Muscle of leg (tissue), 16 donors: Measurements from ENCODE around the gene CCR8. TPM values are rescaled to one million over a fixed set of nuclear protein-coding genes. Genes with fewer than 3 reads are reported as not detected.

Experiments
- DNase-seq: peaks from one replicate; pipeline ENCODE4 v3.0.0; 2013
- H3K27ac ChIP-seq: one replicate; pipeline ENCODE4 v1.5.1; 2013; ENCODE audit warnings: mild to moderate bottlenecking, low read length, control low read depth
- H3K27me3 ChIP-seq: one replicate; pipeline ENCODE4 v1.6.1; 2013; ENCODE audit warnings: low read length; ENCODE audit not compliant: control insufficient read depth, insufficient read depth
- H3K36me3 ChIP-seq: one replicate; pipeline ENCODE4 v1.6.1; 2013; ENCODE audit warnings: low read length; ENCODE audit not compliant: control insufficient read depth, insufficient read depth
- H3K4me1 ChIP-seq: one replicate; pipeline ENCODE4 v1.6.1; 2013; ENCODE audit warnings: low read length; ENCODE audit not compliant: control insufficient read depth, insufficient read depth
- H3K4me3 ChIP-seq: one replicate; pipeline ENCODE4 v1.5.1; 2013; ENCODE audit warnings: low read length, control low read depth
- H3K9me3 ChIP-seq: replicated peaks from 2 replicates; pipeline ENCODE4 v1.6.1; 2013; ENCODE audit warnings: low read depth, low read length; ENCODE audit not compliant: control insufficient read depth
- WGBS: methylation state at CpG from one replicate; pipeline ENCODE4 v1.1.5; 2013; ENCODE audit warnings: missing lambda C conversion rate; ENCODE audit not compliant: insufficient coverage; 5-methylcytosine and 5-hydroxymethylcytosine counted together
- long read RNA-seq, 11 donors: transcript quantifications; one replicate each; lab custom pipeline, GENCODE V29; 2026
- polyA plus RNA-seq, 8 donors: library from polyadenylated mRNA; unstranded; fragments of 120-200 nt; gene quantifications; one replicate each; pipeline versions ENCODE4 v1.2.1 to v1.2.3, GENCODE V29; 2013; ENCODE audit warnings: inconsistent platforms in 1 of 8, low replicate concordance in 1 of 8; ENCODE audit not compliant: insufficient read length in 8 of 8, insufficient read depth in 1 of 8
- total RNA-seq: library from RNA; stranded (reverse); fragments of 120-200 nt; gene quantifications from one replicate; pipeline ENCODE4 v1.2.4, GENCODE V29; 2013

CCR8 gene, protein sequence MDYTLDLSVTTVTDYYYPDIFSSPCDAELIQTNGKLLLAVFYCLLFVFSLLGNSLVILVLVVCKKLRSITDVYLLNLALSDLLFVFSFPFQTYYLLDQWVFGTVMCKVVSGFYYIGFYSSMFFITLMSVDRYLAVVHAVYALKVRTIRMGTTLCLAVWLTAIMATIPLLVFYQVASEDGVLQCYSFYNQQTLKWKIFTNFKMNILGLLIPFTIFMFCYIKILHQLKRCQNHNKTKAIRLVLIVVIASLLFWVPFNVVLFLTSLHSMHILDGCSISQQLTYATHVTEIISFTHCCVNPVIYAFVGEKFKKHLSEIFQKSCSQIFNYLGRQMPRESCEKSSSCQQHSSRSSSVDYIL
- not detected for total RNA-seq
- under 1 TPM in 1 of 8 donors, not detected in 7; 0.10 TPM for polyA plus RNA-seq
- long read RNA-seq, donor 1 = 0 reads
- long read RNA-seq, donor 2 = 0 reads
- long read RNA-seq, donor 3 = 0 reads
- long read RNA-seq, donor 4 = 0 reads
- long read RNA-seq, donor 5 = 0 reads
- long read RNA-seq, donor 6 = 0 reads
- long read RNA-seq, donor 7 = 0 reads
- long read RNA-seq, donor 8 = 0 reads
- long read RNA-seq, donor 9 = 0 reads
- long read RNA-seq, donor 10 = 0 reads
- long read RNA-seq, donor 11 = 0 reads

DNA sequence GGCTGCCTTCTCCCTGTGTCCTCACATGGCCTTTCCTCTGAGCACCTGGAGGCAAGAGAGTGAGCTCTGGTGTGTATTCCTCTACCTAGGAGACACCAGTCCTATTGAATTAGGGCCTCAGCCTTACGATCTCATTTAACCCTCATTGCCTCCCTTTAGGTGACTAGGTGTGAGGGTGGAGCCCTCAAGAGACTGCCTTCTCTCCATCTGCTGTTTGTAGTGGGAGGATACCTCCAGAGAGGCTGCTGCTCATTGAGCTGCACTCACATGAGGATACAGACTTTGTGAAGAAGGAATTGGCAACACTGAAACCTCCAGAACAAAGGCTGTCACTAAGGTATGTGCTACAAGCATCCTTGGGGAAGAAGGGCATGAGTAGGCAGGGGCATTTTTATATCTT lies at the start of gene CCR8:
TSS of gene CCR8 (plus strand) at position 217 of the 400 bp plus-strand sequence. CDS start 2,623 bp downstream, outside the sequence.
- Histone ChIP-seq H3K36me3 (no peaks in the 10 kb centered on the region), H3K27me3 (no peaks in the 10 kb centered on the region), H3K4me3 (no peak within 1 kb of the TSS), H3K4me1 (no peaks in the 10 kb centered on the region), H3K9me3 (no peaks in the 10 kb centered on the region), H3K27ac (no peak within 1 kb of the TSS)
- WGBS = no CpG with 5 or more reads among the region's 1 CpG
- DNase-seq = no peak

GRCh38 chr3:39279745-39280517 lies 49.6 kb upstream of the CCR8 start, which contains the start of gene CX3CR1:
TSS of gene CX3CR1 (minus strand) at chr3:39280036. CDS start at chr3:39266509, 13,527 bp downstream.
- DNase-seq = peak; percentile 36

DNA sequence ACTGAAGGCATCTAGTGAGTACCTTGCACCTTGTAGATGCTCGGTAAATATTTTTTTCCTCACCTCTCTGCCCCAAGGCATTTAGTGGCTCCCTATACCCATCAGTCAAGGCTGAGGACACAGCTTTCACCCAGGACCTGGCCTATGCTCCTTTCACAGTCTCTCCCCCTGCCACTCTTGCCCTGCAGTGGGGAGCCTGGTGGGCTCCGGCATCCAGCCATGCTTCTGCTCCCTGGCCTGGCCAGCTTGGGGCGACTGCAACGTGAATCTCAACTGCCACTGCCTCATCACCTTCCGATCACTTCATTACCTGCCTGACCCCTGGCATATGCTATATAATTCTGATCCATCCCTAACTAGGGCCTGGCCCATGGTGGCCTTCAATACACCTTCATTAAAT lies 48.9 kb upstream of the CCR8 start:
- peaks cover 16% of the 10 kb centered on the region for H3K4me1 ChIP-seq

More at GRCh38 chr3:39279745-39280517, 49.6 kb upstream of the CCR8 start, which contains the start of gene CX3CR1:
- H3K4me3 ChIP-seq = peak within 1 kb of the TSS; percentile 11
- 40% methylated on average over 4 of the region's 5 CpGs for WGBS
- H3K4me1 ChIP-seq = peaks cover 16% of the 10 kb centered on the region
- H3K27ac ChIP-seq = no peak within 1 kb of the TSS
- H3K27me3 ChIP-seq = no peaks in the 10 kb centered on the region
- no peaks in the 10 kb centered on the region for H3K9me3 ChIP-seq
- H3K36me3 ChIP-seq = no peaks in the 10 kb centered on the region

DNA sequence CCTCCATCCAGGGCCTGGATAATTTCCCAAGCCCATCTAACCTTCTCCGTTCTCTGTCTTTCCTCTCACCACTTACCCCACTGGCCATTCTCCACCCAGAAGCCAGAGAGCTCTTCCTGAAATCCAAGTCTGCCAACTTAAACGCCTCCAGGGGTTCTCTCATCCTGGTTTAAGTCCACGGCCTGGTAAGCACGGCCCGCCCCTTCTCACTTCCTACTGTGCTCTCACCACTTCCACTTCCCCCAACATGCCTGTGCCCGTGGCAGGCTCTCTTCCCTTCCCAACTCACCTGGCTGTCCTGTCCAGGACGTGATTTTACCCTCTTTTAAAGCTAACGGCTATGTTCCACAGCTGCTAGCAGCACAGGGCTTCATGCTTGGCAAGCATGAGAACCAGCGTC lies 48.0 kb upstream of the CCR8 start:
- no peak for DNase-seq
- Histone ChIP-seq H3K27me3 (no peaks in the 10 kb centered on the region), H3K36me3 (no peaks in the 10 kb centered on the region), H3K9me3 (no peaks in the 10 kb centered on the region), H3K4me3 (no peak overlapping the region), H3K27ac (no peak overlapping the region), H3K4me1 (peaks cover 16% of the 10 kb centered on the region)
- WGBS = 67% methylated on average over 9 of the region's 9 CpGs

More for the DNA sequence above, 48.9 kb upstream of the CCR8 start:
- no peaks in the 10 kb centered on the region for H3K27me3 ChIP-seq
- no peak for DNase-seq
- H3K36me3 ChIP-seq = no peaks in the 10 kb centered on the region
- 81% methylated on average over 4 of the region's 5 CpGs for WGBS
- H3K4me3 ChIP-seq = no peak overlapping the region
- H3K9me3 ChIP-seq = no peaks in the 10 kb centered on the region
- no peak overlapping the region for H3K27ac ChIP-seq

- Histone ChIP-seq H3K36me3 (no peaks in the 10 kb centered on the region), H3K4me1 (peaks cover 16% of the 10 kb centered on the region), H3K4me3 (no peak overlapping the region), H3K27ac (no peak overlapping the region), H3K27me3 (no peaks in the 10 kb centered on the region), H3K9me3 (no peaks in the 10 kb centered on the region)
- 45% methylated on average over 5 of the region's 6 CpGs for WGBS
- DNase-seq = peak; percentile 33
Observed at GRCh38 chr3:39282057-39282456, 47.5 kb upstream of the CCR8 start.

DNA sequence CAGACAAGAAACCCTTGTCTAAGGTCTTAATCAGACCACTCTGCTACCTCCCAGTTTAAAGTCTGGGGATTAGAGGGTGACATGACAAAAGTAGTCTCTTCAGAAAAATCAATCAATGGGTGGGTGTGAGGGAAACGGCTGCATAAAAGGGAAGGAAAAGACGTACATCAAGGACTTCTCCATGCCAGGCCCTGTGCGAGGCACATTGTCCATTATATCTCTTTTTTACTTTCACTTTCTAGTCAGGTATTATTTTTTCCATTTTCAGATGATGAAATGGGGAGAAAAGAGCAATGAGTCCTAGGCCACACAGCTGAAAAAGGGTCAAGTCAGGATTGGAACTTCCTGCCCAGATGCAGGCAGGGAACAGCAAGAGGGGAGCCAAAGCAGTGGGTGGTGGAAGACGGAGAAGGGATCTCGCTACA lies 45.0 kb upstream of the CCR8 start:
- WGBS = 53% methylated on average over 2 of the region's 5 CpGs
- H3K27me3 ChIP-seq = no peaks in the 10 kb centered on the region
- H3K36me3 ChIP-seq = no peaks in the 10 kb centered on the region
- H3K4me1 ChIP-seq = peaks cover 18% of the 10 kb centered on the region
- peak; percentile 41 for DNase-seq
- H3K27ac ChIP-seq = no peak overlapping the region
- no peak overlapping the region for H3K4me3 ChIP-seq
- H3K9me3 ChIP-seq = no peaks in the 10 kb centered on the region

DNA sequence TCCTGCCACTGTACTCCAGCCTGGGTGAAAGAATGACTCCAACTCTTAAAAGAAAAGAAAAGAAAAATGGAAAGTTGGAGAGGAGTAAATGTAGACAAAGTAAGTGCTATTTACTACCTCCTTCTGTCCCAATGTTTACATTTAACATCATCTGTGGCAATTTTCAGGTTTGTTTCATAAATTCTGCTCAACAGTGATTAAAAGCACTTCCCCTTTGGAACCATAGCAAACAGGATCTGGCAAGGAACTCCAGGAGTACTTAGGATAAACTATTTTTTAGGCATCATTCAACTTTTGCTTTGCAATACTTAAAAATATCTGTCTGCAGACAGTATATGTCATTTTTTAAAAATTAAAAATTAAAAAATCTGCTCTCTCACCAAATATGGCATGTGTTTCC lies 44.2 kb upstream of the CCR8 start:
- Histone ChIP-seq H3K4me1 (peaks cover 11% of the 10 kb centered on the region), H3K27ac (no peak overlapping the region), H3K9me3 (no peaks in the 10 kb centered on the region), H3K36me3 (no peaks in the 10 kb centered on the region), H3K4me3 (no peak overlapping the region), H3K27me3 (no peaks in the 10 kb centered on the region)
- DNase-seq = no peak

GRCh38 chr3:39286771-39287170 lies 42.7 kb upstream of the CCR8 start:
- H3K36me3 ChIP-seq = no peaks in the 10 kb centered on the region
- H3K27ac ChIP-seq = no peak overlapping the region
- WGBS = no CpG with 5 or more reads among the region's 3 CpGs
- no peak for DNase-seq
- H3K4me3 ChIP-seq = no peak overlapping the region
- H3K4me1 ChIP-seq = peaks cover 6% of the 10 kb centered on the region
- no peaks in the 10 kb centered on the region for H3K9me3 ChIP-seq
- no peaks in the 10 kb centered on the region for H3K27me3 ChIP-seq

- peaks cover 6% of the 10 kb centered on the region for H3K4me1 ChIP-seq
- no peaks in the 10 kb centered on the region for H3K36me3 ChIP-seq
- no peak overlapping the region for H3K27ac ChIP-seq
- H3K9me3 ChIP-seq = no peaks in the 10 kb centered on the region
- DNase-seq = no peak
- no peaks in the 10 kb centered on the region for H3K27me3 ChIP-seq
- H3K4me3 ChIP-seq = no peak overlapping the region
- WGBS = 41% methylated on average over 5 of the region's 8 CpGs
Observed at GRCh38 chr3:39287216-39288164, 42.0 kb upstream of the CCR8 start.
